ENCODE data around the gene ZBTB11. TPM values are rescaled to one million over a fixed set of nuclear protein-coding genes. Genes with fewer than 3 reads are reported as not detected.

ZBTB11 gene
- total and polyA plus RNA-seq, 2 experiments from 2014 or later, result 7.7 to 22.4 TPM

GRCh38 chr3:101685870-101686307 is 9.0 kb upstream of the ZBTB11 start:
- ATAC-seq (peak; percentile 8), DNase-seq (ENCODE audit: low spot score) (peak; percentile 17)

GRCh38 chr3:101685050-101685400 is 8.1 kb upstream of the ZBTB11 start:
- H3K36me3 ChIP-seq (ENCODE audit: insufficient read depth), result peaks cover 57% of the 10 kb centered on the region
- H3K9me2 ChIP-seq (ENCODE audit: insufficient read depth), result no peaks in the 10 kb centered on the region
- Mint-ChIP-seq H3K36me3 (ENCODE audit: low read depth) (peaks cover 66% of the 10 kb centered on the region), H3K27ac (peak overlapping the region; percentile 100; the same call in 1 of the 2 replicates), H3K4me3 (peak overlapping the region; percentile 99), H3K4me1 (peaks cover 16% of the 10 kb centered on the region), H3K9me3 (peaks cover 5% of the 10 kb centered on the region; the same call in 2 of the 3 replicates), H3K27me3 (ENCODE audit: insufficient read depth, low read depth, poor library complexity) (peaks cover 9% of the 10 kb centered on the region)
- H3F3A ChIP-seq (replicated peaks; ENCODE audit: low read depth), result peaks cover 52% of the 10 kb centered on the region
- peak overlapping the region; percentile 94 for H3K4me3 ChIP-seq
- no peak overlapping the region for H2AFZ ChIP-seq
- no peaks in the 10 kb centered on the region for H3K27me3 ChIP-seq (ENCODE audit: insufficient read depth)
- H4K20me1 ChIP-seq (replicated peaks; ENCODE audit: insufficient read depth), result peaks cover 30% of the 10 kb centered on the region
- DNase-seq (ENCODE audit: low spot score) (no peak), ATAC-seq (no peak)
- peaks cover 9% of the 10 kb centered on the region; the same call in 1 of the 2 replicates for H3K4me1 ChIP-seq (ENCODE audit: insufficient read depth)
- peak overlapping the region; percentile 92 for H3K27ac ChIP-seq (ENCODE audit: low read depth)
- peak overlapping the region; percentile 98 for H3K4me2 ChIP-seq
- peaks cover 41% of the 10 kb centered on the region for H3K79me2 ChIP-seq (replicated peaks; ENCODE audit: insufficient read depth)
- TF ChIP-seq EZH2 (IDR thresholded peaks at IDR 0.05; ENCODE audit: low read depth, unreplicated experiment) (no peak), ZNF114 (CRISPR knock-in tag; IDR thresholded peaks at IDR 0.05) (no peak)

More at GRCh38 chr3:101685870-101686307, 9.0 kb upstream of the ZBTB11 start:
- H3K9me2 ChIP-seq (ENCODE audit: insufficient read depth), result no peaks in the 10 kb centered on the region
- peak overlapping the region; percentile 99 for H3K4me3 Mint-ChIP-seq
- peaks cover 57% of the 10 kb centered on the region for H3K36me3 Mint-ChIP-seq (ENCODE audit: low read depth)
- TF ChIP-seq ZNF114 (CRISPR knock-in tag; IDR thresholded peaks at IDR 0.05) (no peak), CREB1 (CRISPR knock-in tag; IDR thresholded peaks at IDR 0.05; ENCODE audit: low read depth) (no peak), EZH2phosphoT487 (IDR thresholded peaks at IDR 0.05; ENCODE audit: unreplicated experiment) (no peak), CTCF (conservative IDR thresholded peaks at IDR 0.05; ENCODE audit: low read depth in 2 of 2) (no peak)
- TF ChIP-seq, protein P1, sequence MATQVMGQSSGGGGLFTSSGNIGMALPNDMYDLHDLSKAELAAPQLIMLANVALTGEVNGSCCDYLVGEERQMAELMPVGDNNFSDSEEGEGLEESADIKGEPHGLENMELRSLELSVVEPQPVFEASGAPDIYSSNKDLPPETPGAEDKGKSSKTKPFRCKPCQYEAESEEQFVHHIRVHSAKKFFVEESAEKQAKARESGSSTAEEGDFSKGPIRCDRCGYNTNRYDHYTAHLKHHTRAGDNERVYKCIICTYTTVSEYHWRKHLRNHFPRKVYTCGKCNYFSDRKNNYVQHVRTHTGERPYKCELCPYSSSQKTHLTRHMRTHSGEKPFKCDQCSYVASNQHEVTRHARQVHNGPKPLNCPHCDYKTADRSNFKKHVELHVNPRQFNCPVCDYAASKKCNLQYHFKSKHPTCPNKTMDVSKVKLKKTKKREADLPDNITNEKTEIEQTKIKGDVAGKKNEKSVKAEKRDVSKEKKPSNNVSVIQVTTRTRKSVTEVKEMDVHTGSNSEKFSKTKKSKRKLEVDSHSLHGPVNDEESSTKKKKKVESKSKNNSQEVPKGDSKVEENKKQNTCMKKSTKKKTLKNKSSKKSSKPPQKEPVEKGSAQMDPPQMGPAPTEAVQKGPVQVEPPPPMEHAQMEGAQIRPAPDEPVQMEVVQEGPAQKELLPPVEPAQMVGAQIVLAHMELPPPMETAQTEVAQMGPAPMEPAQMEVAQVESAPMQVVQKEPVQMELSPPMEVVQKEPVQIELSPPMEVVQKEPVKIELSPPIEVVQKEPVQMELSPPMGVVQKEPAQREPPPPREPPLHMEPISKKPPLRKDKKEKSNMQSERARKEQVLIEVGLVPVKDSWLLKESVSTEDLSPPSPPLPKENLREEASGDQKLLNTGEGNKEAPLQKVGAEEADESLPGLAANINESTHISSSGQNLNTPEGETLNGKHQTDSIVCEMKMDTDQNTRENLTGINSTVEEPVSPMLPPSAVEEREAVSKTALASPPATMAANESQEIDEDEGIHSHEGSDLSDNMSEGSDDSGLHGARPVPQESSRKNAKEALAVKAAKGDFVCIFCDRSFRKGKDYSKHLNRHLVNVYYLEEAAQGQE (IDR thresholded peaks at IDR 0.05; ENCODE audit: unreplicated experiment), result no peak
- H3K4me1 ChIP-seq (ENCODE audit: insufficient read depth), result peaks cover 9% of the 10 kb centered on the region; the same call in 1 of the 2 replicates
- H3K27me3 ChIP-seq (ENCODE audit: insufficient read depth), result no peaks in the 10 kb centered on the region
- peaks cover 41% of the 10 kb centered on the region for H3K79me2 ChIP-seq (replicated peaks; ENCODE audit: insufficient read depth)
- peaks cover 26% of the 10 kb centered on the region for H4K20me1 ChIP-seq (replicated peaks; ENCODE audit: insufficient read depth)
- no peak overlapping the region for H2AFZ ChIP-seq
- H3K4me2 ChIP-seq, result peak overlapping the region; percentile 98
- peaks cover 43% of the 10 kb centered on the region for H3F3A ChIP-seq (replicated peaks; ENCODE audit: low read depth)
- peaks cover 48% of the 10 kb centered on the region for H3K36me3 ChIP-seq (ENCODE audit: insufficient read depth)
- H3K9me3 Mint-ChIP-seq, result peaks cover 5% of the 10 kb centered on the region; the same call in 2 of the 3 replicates
- H3K4me1 Mint-ChIP-seq, result peaks cover 16% of the 10 kb centered on the region
- peaks cover 9% of the 10 kb centered on the region for H3K27me3 Mint-ChIP-seq (ENCODE audit: insufficient read depth, low read depth, poor library complexity)
- peak overlapping the region; percentile 94 for H3K4me3 ChIP-seq
- H3K27ac Mint-ChIP-seq, result peak overlapping the region; percentile 100
- H3K27ac ChIP-seq (ENCODE audit: low read depth), result peak overlapping the region; percentile 92

All from GM23338 (cell line).